22Rv1 (cell line): ENCODE results near the gene TSSK6.
"Not testable (repeated sequence)": the region's sequence is repeated elsewhere in the genome, so short reads cannot be mapped to it uniquely, and the experiment has no call there.

Experiments used
- H3K27ac ChIP-seq: fragments of 450-650 bp; 2 replicates; pipeline ENCODE4 v1.5.1; 2017
- ZFX ChIP-seq: fragments of 450-650 bp; IDR thresholded peaks from 2 replicates; pipeline ENCODE4 v1.6.1; 2017; ENCODE audit warnings: antibody characterized with exemption, borderline replicate concordance
- TF ChIP-seq, protein P1 (sequence below): fragments of 450-650 bp; IDR thresholded peaks from 2 replicates; pipeline ENCODE4 v1.5.1; 2017; ENCODE audit warnings: mild to moderate bottlenecking

TSSK6 gene

DNA sequence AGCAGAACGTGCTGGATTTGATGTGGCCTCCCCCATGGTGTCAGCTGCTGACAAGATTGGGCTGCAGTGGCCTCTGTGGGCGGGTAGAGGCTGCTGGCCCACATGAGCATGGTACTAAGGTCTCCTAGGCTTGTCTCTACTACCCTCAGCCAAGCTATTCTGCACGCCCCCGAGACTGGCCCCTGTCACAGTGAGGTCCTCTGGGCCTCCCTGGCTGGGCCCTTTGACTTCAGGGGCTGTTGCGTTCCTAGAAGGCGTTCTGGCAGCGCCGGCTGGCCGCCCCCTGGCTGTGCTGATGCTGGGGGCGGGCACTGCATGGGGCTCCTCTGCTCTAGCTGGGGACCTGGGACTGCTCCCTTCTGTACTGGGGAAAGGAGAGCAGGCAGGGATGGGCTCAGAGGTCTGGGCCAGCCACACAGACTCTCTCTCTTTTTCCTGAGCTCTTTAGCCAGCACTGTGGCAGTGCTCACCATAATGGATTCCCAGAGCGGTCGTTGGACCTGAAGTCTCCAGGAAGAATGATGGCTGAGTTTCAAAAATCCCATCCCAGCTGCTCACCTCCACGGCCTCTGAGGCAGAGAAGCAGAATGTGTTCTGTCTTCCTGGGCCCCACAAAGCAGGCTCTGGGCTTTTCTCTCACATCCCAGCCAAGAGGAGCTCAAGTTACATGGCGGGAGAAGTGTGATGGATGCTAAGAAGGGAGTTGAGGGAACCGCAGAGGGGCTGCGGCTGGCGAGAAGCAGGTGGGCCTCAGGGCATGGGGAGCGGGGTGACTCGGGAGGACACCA lies 32.3 kb downstream of the TSSK6 start:
- TF ChIP-seq, protein P1, sequence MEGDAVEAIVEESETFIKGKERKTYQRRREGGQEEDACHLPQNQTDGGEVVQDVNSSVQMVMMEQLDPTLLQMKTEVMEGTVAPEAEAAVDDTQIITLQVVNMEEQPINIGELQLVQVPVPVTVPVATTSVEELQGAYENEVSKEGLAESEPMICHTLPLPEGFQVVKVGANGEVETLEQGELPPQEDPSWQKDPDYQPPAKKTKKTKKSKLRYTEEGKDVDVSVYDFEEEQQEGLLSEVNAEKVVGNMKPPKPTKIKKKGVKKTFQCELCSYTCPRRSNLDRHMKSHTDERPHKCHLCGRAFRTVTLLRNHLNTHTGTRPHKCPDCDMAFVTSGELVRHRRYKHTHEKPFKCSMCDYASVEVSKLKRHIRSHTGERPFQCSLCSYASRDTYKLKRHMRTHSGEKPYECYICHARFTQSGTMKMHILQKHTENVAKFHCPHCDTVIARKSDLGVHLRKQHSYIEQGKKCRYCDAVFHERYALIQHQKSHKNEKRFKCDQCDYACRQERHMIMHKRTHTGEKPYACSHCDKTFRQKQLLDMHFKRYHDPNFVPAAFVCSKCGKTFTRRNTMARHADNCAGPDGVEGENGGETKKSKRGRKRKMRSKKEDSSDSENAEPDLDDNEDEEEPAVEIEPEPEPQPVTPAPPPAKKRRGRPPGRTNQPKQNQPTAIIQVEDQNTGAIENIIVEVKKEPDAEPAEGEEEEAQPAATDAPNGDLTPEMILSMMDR = no peak
- no peak for TF ChIP-seq ZFX
- no peak overlapping the region for H3K27ac ChIP-seq

DNA sequence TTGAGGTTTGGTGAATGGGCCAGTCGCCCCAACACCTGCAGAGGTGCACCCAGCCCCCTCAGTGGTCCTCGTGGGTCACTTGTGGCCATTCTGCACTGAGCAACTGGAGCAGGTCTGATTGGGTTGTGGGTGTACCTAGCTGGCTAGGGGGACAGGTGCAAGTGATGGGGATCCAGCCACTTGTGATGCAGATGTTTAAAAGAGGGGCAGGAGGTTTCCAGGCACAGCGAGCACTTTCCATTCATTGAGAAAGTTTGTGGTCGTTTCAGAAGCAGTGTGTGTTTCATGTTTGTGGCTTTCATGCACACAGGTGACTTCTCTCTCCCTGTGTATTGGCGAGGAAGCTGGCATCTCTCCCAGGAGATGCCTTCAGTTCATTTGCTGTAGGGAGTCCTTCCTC lies 34.7 kb downstream of the TSSK6 start:
- no peak overlapping the region for H3K27ac ChIP-seq
- TF ChIP-seq ZFX = no peak
- TF ChIP-seq, protein P1 = no peak

DNA sequence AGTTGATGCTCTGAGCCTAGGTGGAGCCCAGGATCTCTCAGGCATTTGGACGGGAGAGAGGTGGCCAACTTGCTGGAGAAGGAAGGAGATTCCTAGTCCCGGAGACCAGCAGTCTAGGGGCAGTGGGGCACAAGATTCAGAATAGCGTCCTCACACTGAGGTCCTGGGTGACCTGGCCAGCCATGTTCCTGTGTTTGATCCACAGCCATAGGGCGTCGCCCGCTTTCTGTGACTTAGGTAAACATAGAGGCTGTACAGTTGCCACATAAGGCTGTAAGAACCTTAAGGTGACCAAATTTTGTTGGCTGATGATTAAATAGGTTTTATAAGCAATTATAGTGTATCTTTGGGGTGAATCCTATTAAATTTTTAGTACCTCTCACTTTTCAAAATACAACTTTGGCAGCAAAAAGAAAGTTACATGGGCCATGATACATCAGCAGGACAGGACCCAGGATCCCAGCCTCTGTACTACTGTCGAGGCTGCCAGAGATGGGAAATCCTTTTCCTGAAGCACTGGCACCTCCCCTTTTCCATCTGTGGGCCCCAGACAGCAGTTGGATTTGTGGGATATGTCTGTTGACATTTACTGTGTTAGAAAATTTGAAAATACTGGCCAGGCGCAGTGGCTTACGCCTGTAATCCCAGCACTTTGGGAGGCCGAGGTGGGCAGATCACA lies 37.5 kb downstream of the TSSK6 start:
- peak overlapping the region; percentile 25; the same call in 1 of the 2 replicates for H3K27ac ChIP-seq
- no peak for TF ChIP-seq ZFX
- TF ChIP-seq, protein P1 = no peak

DNA sequence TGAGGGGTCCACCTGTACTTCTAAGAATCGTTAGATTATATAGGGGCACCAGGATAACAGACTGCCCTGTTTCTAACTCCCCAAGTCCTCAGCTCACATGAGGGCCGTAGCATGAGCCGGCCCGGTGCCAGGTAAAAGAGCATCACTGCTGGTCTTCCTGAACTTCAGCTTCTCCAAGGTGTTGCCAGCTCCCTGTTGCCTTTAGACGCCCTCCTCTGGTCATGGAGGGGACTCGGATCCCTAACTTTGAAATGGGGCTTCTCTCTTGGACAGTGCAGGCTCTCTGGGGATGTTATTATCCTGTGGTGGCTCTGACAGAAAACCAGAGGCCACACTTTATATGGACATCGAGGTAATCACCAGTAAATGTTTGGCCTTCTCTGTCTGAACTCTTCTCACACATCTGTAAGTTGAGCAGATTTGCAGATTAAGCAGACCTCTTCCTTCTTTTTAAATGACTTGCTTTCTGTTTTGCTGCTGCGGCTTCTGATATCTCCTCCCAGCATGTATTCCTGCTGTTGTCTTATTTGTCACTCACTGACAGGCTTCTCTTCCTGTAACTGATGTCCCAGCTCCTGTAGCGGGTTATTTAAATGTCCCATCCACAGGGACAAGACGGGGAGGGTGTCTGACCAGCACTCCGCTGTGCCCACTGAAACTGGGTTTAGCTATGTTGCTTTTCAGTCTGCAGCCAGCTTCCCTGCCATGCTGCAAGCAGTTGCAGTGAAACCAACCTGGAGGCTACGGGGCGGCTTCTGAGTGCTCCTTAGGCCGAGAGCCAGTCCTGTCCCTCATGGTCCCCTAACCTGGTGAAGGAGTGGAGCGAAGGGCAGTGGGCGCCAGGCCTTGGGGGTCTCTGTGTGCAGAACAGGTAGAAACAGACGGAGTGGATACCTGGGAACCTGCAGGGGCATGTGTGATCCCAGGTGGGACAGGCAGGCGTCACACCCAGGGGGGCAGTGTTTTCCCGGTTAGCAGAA lies 39.2 kb downstream of the TSSK6 start:
- TF ChIP-seq, protein P1 = peak; percentile 20
- no peak for TF ChIP-seq ZFX
- 0 out of 2 replicates have a peak overlapping the region, but pooled peaks have one; percentile 26 for H3K27ac ChIP-seq

DNA sequence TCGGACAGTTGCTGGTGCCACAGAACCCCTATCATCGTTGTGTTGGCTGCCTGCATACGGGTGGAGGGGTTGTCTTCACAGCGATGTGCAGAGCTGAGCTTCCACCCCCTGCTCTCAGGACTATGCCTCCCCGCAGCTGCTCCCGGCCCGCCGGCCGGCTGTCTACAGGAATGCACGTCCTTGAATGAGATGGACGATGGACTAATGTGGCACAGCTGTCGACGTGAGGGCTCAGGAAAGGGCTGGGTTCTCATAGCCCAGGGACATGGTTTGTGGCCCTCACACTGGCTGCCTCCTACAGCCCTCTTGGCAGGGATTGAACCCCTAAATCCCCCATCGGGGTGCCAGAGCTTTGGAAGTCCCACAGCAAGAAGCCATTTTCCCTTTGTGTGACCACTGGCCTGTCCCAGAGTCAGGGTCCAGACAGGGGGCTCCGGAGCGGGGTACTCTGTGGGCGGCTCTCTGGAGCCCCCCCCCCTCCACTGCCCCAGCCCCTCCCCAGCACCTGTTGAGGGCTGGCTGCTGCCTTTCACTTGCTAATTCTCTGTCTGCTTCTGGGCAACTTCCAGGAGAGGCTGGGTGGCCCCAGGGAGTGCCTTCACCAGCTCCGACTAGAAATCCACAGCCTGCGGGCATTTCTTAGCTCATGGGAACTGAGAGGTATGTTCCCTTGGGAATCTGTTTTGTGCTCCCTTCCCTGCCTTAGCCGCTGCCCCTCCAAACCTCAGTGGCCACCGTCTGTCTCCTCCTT lies 40.2 kb downstream of the TSSK6 start:
- no peak overlapping the region for H3K27ac ChIP-seq
- no peak for TF ChIP-seq ZFX

DNA sequence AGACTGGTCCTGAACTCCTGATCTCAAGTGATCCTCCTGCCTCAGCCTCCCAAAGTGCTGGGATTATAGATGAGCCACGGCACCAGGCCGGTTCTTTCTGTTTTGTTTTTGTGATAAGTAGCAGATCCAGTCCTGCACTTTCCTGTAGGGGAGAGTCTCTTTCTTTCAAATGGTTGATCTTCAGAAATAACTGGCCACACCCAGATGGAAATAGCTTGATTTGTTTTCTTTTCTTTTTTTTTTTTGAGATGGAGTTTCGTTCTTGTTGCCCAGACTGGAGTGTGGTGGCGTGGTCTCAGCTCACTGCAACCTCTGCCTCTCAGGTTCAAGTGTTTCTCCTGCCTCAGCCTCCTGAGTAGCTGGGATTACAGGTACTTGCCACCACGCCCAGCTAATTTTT lies 43.2 kb downstream of the TSSK6 start:
- H3K27ac ChIP-seq = not testable (repeated sequence)

DNA sequence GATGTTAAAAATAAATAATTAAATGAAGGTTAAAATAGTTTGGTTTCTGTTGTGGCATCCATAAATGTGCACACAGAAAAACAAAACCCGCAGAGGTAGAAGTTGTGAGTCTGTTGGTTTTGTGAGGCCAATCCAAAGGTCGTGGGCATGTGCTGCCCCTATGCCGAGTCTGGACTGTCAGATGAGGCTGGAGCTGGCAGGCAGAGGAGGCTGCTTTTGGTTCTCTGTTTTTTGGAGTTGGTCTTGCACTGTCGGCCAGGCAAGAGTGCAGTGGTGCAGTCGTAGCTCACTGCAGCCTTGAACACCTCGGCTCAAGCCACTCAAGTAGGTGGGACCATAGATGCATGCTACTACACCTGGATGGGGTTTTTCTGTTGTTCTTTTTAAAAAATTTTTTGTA lies 43.7 kb downstream of the TSSK6 start:
- TF ChIP-seq ZFX = no peak
- TF ChIP-seq, protein P1 = no peak
- no peak overlapping the region for H3K27ac ChIP-seq
